Measurements from ENCODE around the gene TEDDM1.

TEDDM1 gene

GRCh38 chr1:182426442-182427430 lies 26.3 kb upstream of the TEDDM1 start:
- peak; percentile 80 for DNase-seq (ENCODE audit: low read depth)
- no peak for TF ChIP-seq CTCF (IDR thresholded peaks at IDR 0.05; ENCODE audit: low read depth, low read length, missing control alignments)
- no peak overlapping the region for H3K4me3 ChIP-seq (ENCODE audit: low read depth, low read length)

DNA sequence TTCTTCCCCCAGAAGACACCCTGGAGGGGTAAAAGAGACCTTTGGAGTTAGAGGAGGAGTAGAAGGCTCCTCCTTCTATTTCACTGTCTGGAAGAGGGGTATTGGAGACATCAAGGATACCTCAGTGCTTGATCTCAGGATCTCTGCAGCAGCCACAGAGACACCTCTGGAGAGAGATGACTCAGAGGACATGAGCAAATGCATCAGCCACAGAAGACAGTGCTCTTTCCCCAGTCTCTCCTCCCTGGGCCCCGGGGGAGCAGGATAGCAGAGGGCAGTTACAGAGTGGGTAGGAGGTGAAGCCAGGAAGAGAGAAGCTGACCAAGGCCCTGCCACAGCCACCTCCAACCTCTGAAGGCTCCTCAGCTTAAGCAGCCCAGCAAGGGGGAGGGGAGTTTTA lies 15.3 kb upstream of the TEDDM1 start:
- no peak for DNase-seq (ENCODE audit: low read depth)
- TF ChIP-seq CTCF (IDR thresholded peaks at IDR 0.05; ENCODE audit: low read depth, low read length, missing control alignments) = no peak
- H3K4me3 ChIP-seq (ENCODE audit: low read depth, low read length) = no peak overlapping the region

GRCh38 chr1:182413969-182414368 lies 13.5 kb upstream of the TEDDM1 start:
- no peak for TF ChIP-seq CTCF (IDR thresholded peaks at IDR 0.05; ENCODE audit: low read depth, low read length, missing control alignments)
- no peak for DNase-seq (ENCODE audit: low read depth)
- no peak overlapping the region for H3K4me3 ChIP-seq (ENCODE audit: low read depth, low read length)

DNA sequence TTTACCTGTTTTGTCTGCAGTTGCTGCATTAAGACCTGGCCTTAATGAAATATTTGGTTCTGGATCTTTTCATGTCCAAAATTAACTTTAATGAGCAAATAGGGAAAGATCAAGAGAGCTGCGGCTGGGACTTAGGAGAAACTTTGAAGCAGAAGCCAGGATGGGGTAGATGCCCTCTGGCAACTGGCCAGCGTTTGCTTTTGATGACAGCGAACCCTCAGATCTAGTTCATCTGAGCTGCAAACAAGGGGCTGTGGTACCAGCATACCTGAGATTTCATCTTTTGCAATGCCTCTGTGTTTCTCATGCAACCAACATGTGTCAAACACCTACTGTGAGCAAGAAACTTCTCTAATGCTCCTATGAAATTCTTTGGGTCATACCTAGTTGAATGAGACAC lies 13.0 kb upstream of the TEDDM1 start:
- no peak for TF ChIP-seq CTCF (IDR thresholded peaks at IDR 0.05; ENCODE audit: low read depth, low read length, missing control alignments)
- H3K4me3 ChIP-seq (ENCODE audit: low read depth, low read length) = no peak overlapping the region
- DNase-seq (ENCODE audit: low read depth) = no peak

GRCh38 chr1:182410620-182411273 lies 10.3 kb upstream of the TEDDM1 start:
- no peak for TF ChIP-seq CTCF (IDR thresholded peaks at IDR 0.05; ENCODE audit: low read depth, low read length, missing control alignments)
- H3K4me3 ChIP-seq (ENCODE audit: low read depth, low read length) = no peak overlapping the region
- no peak for DNase-seq (ENCODE audit: low read depth)

DNA sequence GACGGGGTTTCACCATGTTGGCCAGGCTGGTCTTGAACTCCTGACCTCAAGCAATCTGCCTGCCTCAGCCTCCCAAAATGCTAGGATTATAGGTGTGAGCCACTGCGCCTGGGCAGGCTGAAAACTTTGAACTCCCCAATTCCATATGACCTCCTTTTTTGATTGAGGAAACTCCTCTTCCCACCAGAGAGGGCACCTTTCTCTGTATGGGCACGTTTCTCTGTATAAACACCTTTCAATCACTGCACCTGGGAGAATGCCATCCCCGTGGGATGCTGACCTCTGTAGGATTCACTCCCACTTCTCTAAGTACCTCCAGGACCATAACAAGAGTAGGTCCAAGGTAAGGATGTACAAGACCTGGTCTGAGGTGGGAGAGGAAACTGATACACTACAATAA lies 9.7 kb upstream of the TEDDM1 start:
- TF ChIP-seq CTCF (IDR thresholded peaks at IDR 0.05; ENCODE audit: low read depth, low read length, missing control alignments) = no peak

More for the DNA sequence above, 9.7 kb upstream of the TEDDM1 start:
- H3K4me3 ChIP-seq (ENCODE audit: low read depth, low read length) = no peak overlapping the region
- no peak for DNase-seq (ENCODE audit: low read depth)
